K562 (cell line): ENCODE data around the gene PRR14L.

Source experiments
- CTCF ChIP-seq, 3 experiments: IDR thresholded peaks in 2 of 3; conservative IDR thresholded peaks in 1 of 3; 2 replicates each; pipeline ENCODE4 v1.5.1; 2011 to 2012; ENCODE audit warnings: low read length in 3 of 3, mild to moderate bottlenecking in 3 of 3, control low read depth in 2 of 3, improper control_type of control experiment in 1 of 3, inconsistent platforms in 1 of 3, low read depth in 1 of 3, mixed read lengths in 1 of 3, moderate library complexity in 1 of 3; ENCODE audit not compliant: insufficient read depth in 2 of 3
- FOXK2 ChIP-seq, 2 experiments: fragments of 450-650 bp; IDR thresholded peaks in 1 of 2; conservative IDR thresholded peaks in 1 of 2; 2 replicates each; pipeline ENCODE4 v1.6.1; 2016; ENCODE audit warnings: low read depth in 2 of 2, mild to moderate bottlenecking in 1 of 2
- HNRNPK ChIP-seq: fragments of 200-400 bp; formaldehyde crosslinking; IDR thresholded peaks from one replicate; pipeline ENCODE4 v1.6.1; 2018; ENCODE audit warnings: mild to moderate bottlenecking, low read depth, low read length; ENCODE audit not compliant: poor library complexity, severe bottlenecking
- ID3 ChIP-seq, 2 experiments: fragments of 250-450 bp in 1 of 2; fragments of 450-650 bp in 1 of 2; sonication (Bioruptor Pico) in 1 of 2; IDR thresholded peaks; 2 replicates each; pipeline versions ENCODE4 v1.6.1 to v1.8.0; 2016 to 2021; ENCODE audit warnings: mild to moderate bottlenecking in 2 of 2, moderate library complexity in 2 of 2, missing compliant biosample characterization in 1 of 2, missing genetic modification characterization in 1 of 2
- POLR2A ChIP-seq: fragments of 450-650 bp; conservative IDR thresholded peaks from 2 replicates; pipeline ENCODE4 v1.6.1; 2016
- PRDM10 ChIP-seq: fragments of 450-650 bp; IDR thresholded peaks from 2 replicates; pipeline ENCODE4 v1.6.1; 2018; ENCODE audit not compliant: partially characterized antibody
- PRMT5 ChIP-seq: sonication (generic); formaldehyde crosslinking; IDR thresholded peaks from 2 replicates; pipeline ENCODE4 v1.5.0; 2020; ENCODE audit warnings: missing genetic modification reagents
- SMAD1 ChIP-seq: fragments of 150-350 bp; IDR thresholded peaks from 2 replicates; pipeline ENCODE4 v1.6.1; 2014; ENCODE audit warnings: low read length, low read depth; ENCODE audit not compliant: partially characterized antibody
- ZNF23 ChIP-seq: fragments of 250-450 bp; sonication (Bioruptor Pico); IDR thresholded peaks from 2 replicates; pipeline ENCODE4 v1.4.0; 2020; ENCODE audit warnings: mild to moderate bottlenecking

- TF ChIP-seq CTCF (IDR thresholded peaks at IDR 0.05 in 2 of 3, conservative IDR thresholded peaks at IDR 0.05 in 1 of 3; ENCODE audit: insufficient read depth in 2 of 3, low read depth in 1 of 3, low read length in 3 of 3), result no peak
- TF ChIP-seq HNRNPK, result no peak
- no peak for TF ChIP-seq ZNF23 (CRISPR knock-in tag)
- no peak for TF ChIP-seq SMAD1
- TF ChIP-seq POLR2A, result no peak
- TF ChIP-seq PRDM10, result no peak
- TF ChIP-seq ID3 (CRISPR knock-in tag; IDR thresholded peaks at IDR 0.05), result no peak
- no peak for TF ChIP-seq ID3 (tag; IDR thresholded peaks at IDR 0.05)
- TF ChIP-seq PRMT5 (CRISPR knock-in tag), result no peak
- no peak for TF ChIP-seq FOXK2 (conservative IDR thresholded peaks at IDR 0.05 in 1 of 2, IDR thresholded peaks at IDR 0.05 in 1 of 2; ENCODE audit: low read depth in 2 of 2)
Observed at GRCh38 chr22:31747441-31747840, 2.5 kb downstream of the PRR14L start.
